Thyroid gland (tissue), 4 donors: ENCODE measurements around the gene RPN2. TPM values are rescaled to one million over a fixed set of nuclear protein-coding genes. Genes with fewer than 3 reads are reported as not detected.

Experiments
- DNase-seq, 2 donors: peaks; one replicate each; pipeline ENCODE4 v3.0.0-alpha.2; 2019
- H3K27ac ChIP-seq, 3 donors: fragments of 200-600 bp; sonication (generic); 1 replicate in 2 of 3; 2 replicates in 1 of 3; pipeline ENCODE4 v1.5.1; 2016 to 2019; ENCODE audit warnings: mild to moderate bottlenecking in 1 of 3, moderate library complexity in 1 of 3
- H3K27me3 ChIP-seq: fragments of 200-600 bp; sonication (generic); one replicate; pipeline ENCODE4 v1.5.1; 2019
- H3K36me3 ChIP-seq, 2 donors: fragments of 200-600 bp; sonication (generic); one replicate each; pipeline ENCODE4 v1.5.1; 2016 to 2019
- H3K4me1 ChIP-seq, 2 donors: fragments of 200-600 bp; sonication (generic); one replicate each; pipeline ENCODE4 v1.5.1; 2017 to 2019
- H3K4me3 ChIP-seq, 3 donors: fragments of 200-600 bp; sonication (generic); replicated peaks in 1 of 3; 1 replicate in 2 of 3; 2 replicates in 1 of 3; pipeline ENCODE4 v1.5.1; 2016; ENCODE audit warnings: mild to moderate bottlenecking in 1 of 3
- H3K9me3 ChIP-seq: fragments of 200-600 bp; sonication (generic); one replicate; pipeline ENCODE4 v1.5.1; 2017
- CTCF ChIP-seq, 6 experiments: fragments of 200-600 bp in 3 of 6; fragments of 450-650 bp in 3 of 6; sonication (generic) in 3 of 6; IDR thresholded peaks; one replicate each; pipeline ENCODE4 v1.5.1; 2016 to 2019; ENCODE audit warnings: antibody characterized with exemption in 6 of 6, mild to moderate bottlenecking in 2 of 6, inconsistent platforms in 1 of 6, moderate library complexity in 1 of 6
- POLR2A ChIP-seq, 2 donors: fragments of 450-650 bp; IDR thresholded peaks; one replicate each; pipeline ENCODE4 v1.6.1; 2017; ENCODE audit warnings: antibody characterized with exemption in 2 of 2, mild to moderate bottlenecking in 2 of 2, moderate library complexity in 1 of 2
- WGBS, 2 donors: methylation state at CpG; one replicate each; pipeline ENCODE4 v1.1.5; 2017; 5-methylcytosine and 5-hydroxymethylcytosine counted together
- intact Hi-C: fragments of 100-400 bp; cut with DNase I; formaldehyde crosslinking; loops from one replicate; pipeline ENCODE4 v1.15.1; 2023
- total RNA-seq, 4 donors: library from RNA; depleted of rRNA; stranded (reverse); fragments of >200 nt; gene quantifications; one replicate each; pipeline ENCODE4 v1.2.3, GENCODE V29; 2016

Gene RPN2
- total RNA-seq, 4 donors from 2014 or later = 175 to 342 (median 296) TPM

- WGBS, 2 donors = 54 to 63% methylated on average over 7 to 8 of the region's 8 CpGs
- peak; percentile 7 to 29 for DNase-seq
- no peaks in the 10 kb centered on the region for H3K4me1 ChIP-seq
- no peak overlapping the region for H3K4me3 ChIP-seq
- intact Hi-C loops = no loop called here
- TF ChIP-seq CTCF (IDR thresholded peaks at IDR 0.05) (no peak), POLR2A (IDR thresholded peaks at IDR 0.05) (no peak)
- H3K9me3 ChIP-seq = no peaks in the 10 kb centered on the region
- no peaks in the 10 kb centered on the region for H3K27me3 ChIP-seq
- peaks cover 18 to 38% of the 10 kb centered on the region in 2 donors for H3K36me3 ChIP-seq
- no peak overlapping the region for H3K27ac ChIP-seq
These were observed 64.9 kb downstream of the RPN2 start for GRCh38 chr20:37243937-37244571.

GRCh38 chr20:37244572-37244957 lies 65.4 kb downstream of the RPN2 start:
- Histone ChIP-seq H3K27ac (no peak overlapping the region), H3K27me3 (no peaks in the 10 kb centered on the region), H3K36me3 (peaks cover 18 to 36% of the 10 kb centered on the region in 2 donors), H3K4me3 (no peak overlapping the region), H3K9me3 (no peaks in the 10 kb centered on the region), H3K4me1 (no peaks in the 10 kb centered on the region)
- TF ChIP-seq POLR2A (IDR thresholded peaks at IDR 0.05) (no peak), CTCF (IDR thresholded peaks at IDR 0.05) (no peak)
- intact Hi-C loops = no loop called here
- 80% methylated on average over 5 of the region's 5 CpGs for WGBS, 2 donors
- no peak for DNase-seq

- H3K4me1 ChIP-seq = no peaks in the 10 kb centered on the region
These were observed 66.4 kb downstream of the RPN2 start for GRCh38 chr20:37245216-37246150.

GRCh38 chr20:37246736-37247135 lies 67.6 kb downstream of the RPN2 start:
- no peak for TF ChIP-seq POLR2A (IDR thresholded peaks at IDR 0.05)
- no peak for TF ChIP-seq CTCF (IDR thresholded peaks at IDR 0.05)
- Histone ChIP-seq H3K27ac (no peak overlapping the region), H3K27me3 (no peaks in the 10 kb centered on the region), H3K9me3 (no peaks in the 10 kb centered on the region), H3K4me1 (no peaks in the 10 kb centered on the region), H3K36me3 (peaks cover 10 to 17% of the 10 kb centered on the region in 2 donors), H3K4me3 (no peak overlapping the region)
- intact Hi-C loops = no loop called here
- WGBS, 2 donors = 94 to 98% methylated on average over 5 of the region's 5 CpGs
- DNase-seq = no peak

More at GRCh38 chr20:37245216-37246150, 66.4 kb downstream of the RPN2 start:
- Histone ChIP-seq H3K27ac (no peak overlapping the region), H3K4me3 (no peak overlapping the region), H3K36me3 (peaks cover 14 to 27% of the 10 kb centered on the region in 2 donors), H3K27me3 (no peaks in the 10 kb centered on the region), H3K9me3 (no peaks in the 10 kb centered on the region)
- WGBS, 2 donors = 75 to 80% methylated on average over 25 of the region's 25 CpGs
- TF ChIP-seq CTCF (IDR thresholded peaks at IDR 0.05) (no peak), POLR2A (IDR thresholded peaks at IDR 0.05) (no peak)
- intact Hi-C loops = no loop called here
- DNase-seq = no peak

- WGBS, 2 donors = 82 to 93% methylated on average over 1 of the region's 1 CpG
- H3K4me3 ChIP-seq = no peak overlapping the region
These were observed 68.4 kb downstream of the RPN2 start for GRCh38 chr20:37247547-37247946.

More at GRCh38 chr20:37247547-37247946, 68.4 kb downstream of the RPN2 start:
- Histone ChIP-seq H3K9me3 (no peaks in the 10 kb centered on the region), H3K27me3 (no peaks in the 10 kb centered on the region), H3K36me3 (peaks cover 6 to 8% of the 10 kb centered on the region in 2 donors), H3K4me1 (no peaks in the 10 kb centered on the region), H3K27ac (no peak overlapping the region)
- DNase-seq = no peak
- intact Hi-C loops = no loop called here
- no peak for TF ChIP-seq POLR2A (IDR thresholded peaks at IDR 0.05)
